ENCODE data around the gene AATK.

- TF ChIP-seq POLR2AphosphoS5 (IDR thresholded peaks at IDR 0.05; ENCODE audit: low read depth, low read length): no peak
- TF ChIP-seq, protein P1, sequence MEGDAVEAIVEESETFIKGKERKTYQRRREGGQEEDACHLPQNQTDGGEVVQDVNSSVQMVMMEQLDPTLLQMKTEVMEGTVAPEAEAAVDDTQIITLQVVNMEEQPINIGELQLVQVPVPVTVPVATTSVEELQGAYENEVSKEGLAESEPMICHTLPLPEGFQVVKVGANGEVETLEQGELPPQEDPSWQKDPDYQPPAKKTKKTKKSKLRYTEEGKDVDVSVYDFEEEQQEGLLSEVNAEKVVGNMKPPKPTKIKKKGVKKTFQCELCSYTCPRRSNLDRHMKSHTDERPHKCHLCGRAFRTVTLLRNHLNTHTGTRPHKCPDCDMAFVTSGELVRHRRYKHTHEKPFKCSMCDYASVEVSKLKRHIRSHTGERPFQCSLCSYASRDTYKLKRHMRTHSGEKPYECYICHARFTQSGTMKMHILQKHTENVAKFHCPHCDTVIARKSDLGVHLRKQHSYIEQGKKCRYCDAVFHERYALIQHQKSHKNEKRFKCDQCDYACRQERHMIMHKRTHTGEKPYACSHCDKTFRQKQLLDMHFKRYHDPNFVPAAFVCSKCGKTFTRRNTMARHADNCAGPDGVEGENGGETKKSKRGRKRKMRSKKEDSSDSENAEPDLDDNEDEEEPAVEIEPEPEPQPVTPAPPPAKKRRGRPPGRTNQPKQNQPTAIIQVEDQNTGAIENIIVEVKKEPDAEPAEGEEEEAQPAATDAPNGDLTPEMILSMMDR (IDR thresholded peaks at IDR 0.05 in 2 of 3, conservative IDR thresholded peaks at IDR 0.05 in 1 of 3; ENCODE audit: borderline replicate concordance in 1 of 3, insufficient read depth in 1 of 3, low read depth in 2 of 3, low read length in 2 of 3): peak in 2 of 3 experiments; percentile 40 to 56; a peak in 4 of 6 replicates
- TF ChIP-seq POLR2A (IDR thresholded peaks at IDR 0.05; ENCODE audit: borderline replicate concordance, extremely low read depth, insufficient read depth, insufficient read length): no peak
- no peak for TF ChIP-seq EZH2 (IDR thresholded peaks at IDR 0.05)
- no peak for TF ChIP-seq EZH2phosphoT487 (IDR thresholded peaks at IDR 0.05; ENCODE audit: borderline replicate concordance)
- TF ChIP-seq ZNF274 (IDR thresholded peaks at IDR 0.05; ENCODE audit: low read depth, low read length): no peak
- TF ChIP-seq SP1 (IDR thresholded peaks at IDR 0.05; ENCODE audit: low read depth): no peak
- no peak for TF ChIP-seq CEBPB (IDR thresholded peaks at IDR 0.05; ENCODE audit: low read depth)
- TF ChIP-seq, protein P2, sequence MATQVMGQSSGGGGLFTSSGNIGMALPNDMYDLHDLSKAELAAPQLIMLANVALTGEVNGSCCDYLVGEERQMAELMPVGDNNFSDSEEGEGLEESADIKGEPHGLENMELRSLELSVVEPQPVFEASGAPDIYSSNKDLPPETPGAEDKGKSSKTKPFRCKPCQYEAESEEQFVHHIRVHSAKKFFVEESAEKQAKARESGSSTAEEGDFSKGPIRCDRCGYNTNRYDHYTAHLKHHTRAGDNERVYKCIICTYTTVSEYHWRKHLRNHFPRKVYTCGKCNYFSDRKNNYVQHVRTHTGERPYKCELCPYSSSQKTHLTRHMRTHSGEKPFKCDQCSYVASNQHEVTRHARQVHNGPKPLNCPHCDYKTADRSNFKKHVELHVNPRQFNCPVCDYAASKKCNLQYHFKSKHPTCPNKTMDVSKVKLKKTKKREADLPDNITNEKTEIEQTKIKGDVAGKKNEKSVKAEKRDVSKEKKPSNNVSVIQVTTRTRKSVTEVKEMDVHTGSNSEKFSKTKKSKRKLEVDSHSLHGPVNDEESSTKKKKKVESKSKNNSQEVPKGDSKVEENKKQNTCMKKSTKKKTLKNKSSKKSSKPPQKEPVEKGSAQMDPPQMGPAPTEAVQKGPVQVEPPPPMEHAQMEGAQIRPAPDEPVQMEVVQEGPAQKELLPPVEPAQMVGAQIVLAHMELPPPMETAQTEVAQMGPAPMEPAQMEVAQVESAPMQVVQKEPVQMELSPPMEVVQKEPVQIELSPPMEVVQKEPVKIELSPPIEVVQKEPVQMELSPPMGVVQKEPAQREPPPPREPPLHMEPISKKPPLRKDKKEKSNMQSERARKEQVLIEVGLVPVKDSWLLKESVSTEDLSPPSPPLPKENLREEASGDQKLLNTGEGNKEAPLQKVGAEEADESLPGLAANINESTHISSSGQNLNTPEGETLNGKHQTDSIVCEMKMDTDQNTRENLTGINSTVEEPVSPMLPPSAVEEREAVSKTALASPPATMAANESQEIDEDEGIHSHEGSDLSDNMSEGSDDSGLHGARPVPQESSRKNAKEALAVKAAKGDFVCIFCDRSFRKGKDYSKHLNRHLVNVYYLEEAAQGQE (IDR thresholded peaks at IDR 0.05; ENCODE audit: low read depth): no peak
- TF ChIP-seq, protein P3, sequence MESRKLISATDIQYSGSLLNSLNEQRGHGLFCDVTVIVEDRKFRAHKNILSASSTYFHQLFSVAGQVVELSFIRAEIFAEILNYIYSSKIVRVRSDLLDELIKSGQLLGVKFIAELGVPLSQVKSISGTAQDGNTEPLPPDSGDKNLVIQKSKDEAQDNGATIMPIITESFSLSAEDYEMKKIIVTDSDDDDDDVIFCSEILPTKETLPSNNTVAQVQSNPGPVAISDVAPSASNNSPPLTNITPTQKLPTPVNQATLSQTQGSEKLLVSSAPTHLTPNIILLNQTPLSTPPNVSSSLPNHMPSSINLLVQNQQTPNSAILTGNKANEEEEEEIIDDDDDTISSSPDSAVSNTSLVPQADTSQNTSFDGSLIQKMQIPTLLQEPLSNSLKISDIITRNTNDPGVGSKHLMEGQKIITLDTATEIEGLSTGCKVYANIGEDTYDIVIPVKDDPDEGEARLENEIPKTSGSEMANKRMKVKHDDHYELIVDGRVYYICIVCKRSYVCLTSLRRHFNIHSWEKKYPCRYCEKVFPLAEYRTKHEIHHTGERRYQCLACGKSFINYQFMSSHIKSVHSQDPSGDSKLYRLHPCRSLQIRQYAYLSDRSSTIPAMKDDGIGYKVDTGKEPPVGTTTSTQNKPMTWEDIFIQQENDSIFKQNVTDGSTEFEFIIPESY (IDR thresholded peaks at IDR 0.05; ENCODE audit: extremely low read depth, insufficient replicate concordance, low read length): no peak
Observed at GRCh38 chr17:81129289-81129688, 36.7 kb downstream of the AATK start.

Measured in HCT116 (cell line).